Measurements from ENCODE around the gene RDH14.
A peak's percentile ranks its signal among the peaks of the same experiment; 100 is the strongest.

Gene RDH14

DNA sequence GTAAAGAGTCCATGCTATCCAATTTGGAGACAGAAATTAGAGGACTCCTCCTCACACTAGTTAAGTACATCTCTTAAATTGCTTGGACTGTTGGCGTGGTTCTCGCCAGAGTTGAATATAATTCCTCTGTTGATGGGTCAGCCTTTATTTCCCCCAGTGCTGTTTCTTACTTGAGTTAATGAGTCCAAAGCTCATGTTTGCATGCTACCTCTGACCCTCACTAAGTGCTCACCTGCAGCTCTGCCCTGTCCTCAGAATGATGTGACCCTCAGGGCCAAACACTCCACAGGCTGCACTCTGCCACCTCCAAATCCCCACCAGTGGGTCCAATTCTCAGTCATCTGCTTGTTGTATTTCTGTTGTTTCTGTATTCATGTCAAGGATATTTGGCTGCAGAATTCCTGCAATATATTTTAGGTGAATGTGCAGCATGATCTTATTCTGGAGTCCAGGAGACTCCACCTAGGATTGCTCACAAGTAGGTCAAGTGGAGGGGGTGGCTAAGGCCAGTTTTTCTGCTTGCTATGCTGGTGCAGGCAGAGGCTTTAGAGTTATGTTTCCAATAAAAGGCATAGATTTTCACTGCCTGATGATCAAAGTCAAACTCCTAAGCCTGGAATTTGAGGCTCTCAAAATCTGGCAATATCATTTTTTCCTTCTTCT is 37.8 kb downstream of the RDH14 start:
- H3K27ac ChIP-seq (ENCODE audit: low read depth, low read length) = no peak overlapping the region
- H3K36me3 ChIP-seq (ENCODE audit: control insufficient read depth, low read length) = no peaks in the 10 kb centered on the region
- H3K27me3 ChIP-seq (ENCODE audit: control insufficient read depth, low read length) = no peaks in the 10 kb centered on the region
- no peaks in the 10 kb centered on the region for H3F3A ChIP-seq (ENCODE audit: control insufficient read depth, insufficient read depth)
- H3K4me1 ChIP-seq (ENCODE audit: control insufficient read depth, low read length) = no peaks in the 10 kb centered on the region
- H3K4me2 ChIP-seq (ENCODE audit: low read length) = no peak overlapping the region
- no peaks in the 10 kb centered on the region for H3K9me2 ChIP-seq (replicated peaks; ENCODE audit: control insufficient read depth, low read length)
- H4K20me1 ChIP-seq (ENCODE audit: control insufficient read depth, insufficient read depth, low read depth, low read length) = no peaks in the 10 kb centered on the region
- H3K4me3 ChIP-seq (ENCODE audit: low read length) = no peak overlapping the region
- no peaks in the 10 kb centered on the region for H3K79me2 ChIP-seq (ENCODE audit: control insufficient read depth, low read length)
- no peak for TF ChIP-seq EZH2phosphoT487 (IDR thresholded peaks at IDR 0.05; ENCODE audit: borderline replicate concordance, low read length)
- no peak for TF ChIP-seq CTCF (IDR thresholded peaks at IDR 0.05; ENCODE audit: low read depth, low read length, poor library complexity, severe bottlenecking)
- H3K9me3 ChIP-seq (ENCODE audit: control insufficient read depth, insufficient read depth, low read length) = no peaks in the 10 kb centered on the region

DNA sequence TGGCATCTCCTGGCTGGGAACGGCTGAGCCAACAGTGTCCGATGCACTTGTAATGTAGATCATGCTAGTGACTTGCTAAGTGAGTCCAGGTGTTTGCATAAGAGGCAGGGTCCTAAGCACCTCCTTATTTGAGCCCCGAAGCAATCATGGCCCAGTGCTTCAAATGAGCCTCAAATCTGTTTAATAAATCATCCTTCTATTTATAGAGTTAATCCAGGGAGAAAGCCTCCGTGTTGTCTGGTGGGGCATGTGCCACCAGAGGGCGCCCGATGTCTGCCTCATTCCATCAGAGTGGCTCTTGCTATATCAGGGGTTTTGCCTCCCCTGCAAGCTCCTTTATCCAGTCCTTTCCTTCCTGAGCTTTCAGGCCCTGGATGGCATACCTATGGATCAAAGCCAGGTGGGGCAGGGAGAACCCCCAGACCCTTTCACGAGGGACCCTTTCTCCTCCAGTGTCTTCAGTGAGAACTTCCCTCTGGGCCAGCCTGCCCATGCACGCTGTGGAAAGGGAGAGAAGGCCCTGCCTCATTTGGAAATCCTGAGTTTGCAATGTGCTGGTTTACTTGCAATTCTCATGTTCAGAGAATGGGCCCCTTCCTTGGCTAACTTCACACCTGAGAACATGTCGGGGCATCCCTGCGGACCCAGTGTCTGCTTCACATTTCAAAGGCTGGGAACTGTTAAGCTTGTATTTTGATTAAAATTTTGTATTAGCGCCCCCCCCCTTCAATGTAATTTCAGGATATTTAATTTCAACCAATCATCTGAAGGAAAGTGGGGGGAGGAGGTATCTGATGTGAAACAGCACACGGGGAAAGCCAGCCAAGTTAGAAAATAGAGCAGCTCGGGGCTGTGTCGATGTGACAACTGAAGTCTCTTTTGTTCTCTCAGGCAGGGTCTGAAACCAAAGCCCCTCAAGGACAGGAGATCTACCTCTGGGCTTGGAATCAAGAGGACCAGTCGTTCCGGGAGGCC is 39.7 kb downstream of the RDH14 start:
- no peaks in the 10 kb centered on the region for H3K4me1 ChIP-seq (ENCODE audit: control insufficient read depth, low read length)
- no peak overlapping the region for H3K27ac ChIP-seq (ENCODE audit: low read depth, low read length)
- no peaks in the 10 kb centered on the region for H3F3A ChIP-seq (ENCODE audit: control insufficient read depth, insufficient read depth)
- H3K4me2 ChIP-seq (ENCODE audit: low read length) = no peak overlapping the region
- no peaks in the 10 kb centered on the region for H4K20me1 ChIP-seq (ENCODE audit: control insufficient read depth, insufficient read depth, low read depth, low read length)
- TF ChIP-seq EZH2phosphoT487 (IDR thresholded peaks at IDR 0.05; ENCODE audit: borderline replicate concordance, low read length) (no peak), CTCF (IDR thresholded peaks at IDR 0.05; ENCODE audit: low read depth, low read length, poor library complexity, severe bottlenecking) (peak; percentile 96)
- H3K36me3 ChIP-seq (ENCODE audit: control insufficient read depth, low read length) = no peaks in the 10 kb centered on the region
- no peak overlapping the region for H3K4me3 ChIP-seq (ENCODE audit: low read length)
- H3K79me2 ChIP-seq (ENCODE audit: control insufficient read depth, low read length) = no peaks in the 10 kb centered on the region
- no peaks in the 10 kb centered on the region for H3K27me3 ChIP-seq (ENCODE audit: control insufficient read depth, low read length)
- no peaks in the 10 kb centered on the region for H3K9me3 ChIP-seq (ENCODE audit: control insufficient read depth, insufficient read depth, low read length)
- no peaks in the 10 kb centered on the region for H3K9me2 ChIP-seq (replicated peaks; ENCODE audit: control insufficient read depth, low read length)

DNA sequence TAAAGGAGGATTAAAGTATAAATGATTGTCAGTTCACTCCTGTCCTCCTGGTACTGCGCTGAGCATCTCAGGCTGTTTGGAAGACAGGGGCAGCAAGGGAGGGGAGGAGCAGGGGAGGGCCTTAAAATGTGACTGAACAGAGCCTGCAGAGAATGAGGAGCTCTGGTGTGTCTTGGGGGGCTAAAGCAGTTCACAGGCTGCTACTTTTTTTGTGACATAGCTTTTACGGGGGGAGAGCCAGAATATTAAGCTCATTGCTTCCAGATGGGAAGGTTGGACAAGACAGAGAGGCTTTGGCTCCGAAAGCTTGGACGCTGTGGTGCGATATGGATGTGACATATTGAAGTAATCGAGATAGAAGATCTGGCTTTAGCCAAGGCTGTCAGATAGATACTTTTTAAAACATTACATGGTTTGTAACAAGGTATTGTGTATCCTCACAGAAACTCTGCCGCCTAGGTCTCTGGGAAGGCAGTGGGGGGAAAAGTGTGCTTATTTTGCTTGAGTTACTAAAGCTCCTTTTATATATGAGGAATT is 40.5 kb downstream of the RDH14 start:
- H3K9me2 ChIP-seq (replicated peaks; ENCODE audit: control insufficient read depth, low read length) = no peaks in the 10 kb centered on the region
- H3F3A ChIP-seq (ENCODE audit: control insufficient read depth, insufficient read depth) = no peaks in the 10 kb centered on the region
- no peaks in the 10 kb centered on the region for H3K9me3 ChIP-seq (ENCODE audit: control insufficient read depth, insufficient read depth, low read length)
- TF ChIP-seq EZH2phosphoT487 (IDR thresholded peaks at IDR 0.05; ENCODE audit: borderline replicate concordance, low read length) = no peak
- no peak for TF ChIP-seq CTCF (IDR thresholded peaks at IDR 0.05; ENCODE audit: low read depth, low read length, poor library complexity, severe bottlenecking)
- no peaks in the 10 kb centered on the region for H3K4me1 ChIP-seq (ENCODE audit: control insufficient read depth, low read length)
- H3K27ac ChIP-seq (ENCODE audit: low read depth, low read length) = no peak overlapping the region
- H3K36me3 ChIP-seq (ENCODE audit: control insufficient read depth, low read length) = no peaks in the 10 kb centered on the region
- H3K4me3 ChIP-seq (ENCODE audit: low read length) = no peak overlapping the region
- H3K79me2 ChIP-seq (ENCODE audit: control insufficient read depth, low read length) = no peaks in the 10 kb centered on the region
- no peaks in the 10 kb centered on the region for H3K27me3 ChIP-seq (ENCODE audit: control insufficient read depth, low read length)
- H3K4me2 ChIP-seq (ENCODE audit: low read length) = no peak overlapping the region
- H4K20me1 ChIP-seq (ENCODE audit: control insufficient read depth, insufficient read depth, low read depth, low read length) = no peaks in the 10 kb centered on the region

Measured in DOHH2 (cell line).